HCT116 (cell line): ENCODE data around the gene TCF7L2. TPM values are rescaled to one million over a fixed set of nuclear protein-coding genes. Genes with fewer than 3 reads are reported as not detected.
A peak's percentile ranks its signal among the peaks of the same experiment; 100 is the strongest.

Source experiments
- ATAC-seq: fragments of 200-7000 bp; cut with Tn5 transposase; 2 replicates; pipeline ENCODE4 v1.9.1; 2020; ENCODE audit warnings: mild to moderate bottlenecking, moderate library complexity
- BruUV-seq: library from RNA; stranded (reverse); fragments of 400-500 nt; replicated peaks from 2 replicates; lab custom pipeline; 2021; lab: Mats Ljungman, UMichigan
- CTCF ChIA-PET: fragments of 300-600 bp; sonication (Branson Sonifier 250); formaldehyde crosslinking; loops from one replicate; lab custom pipeline; 2021; ENCODE audit warnings: antibody characterized with exemption; lab: Charles Lee
- POLR2A ChIA-PET: fragments of 300-600, 350-600 bp; sonication (Branson Sonifier 250); formaldehyde crosslinking; loops from one replicate; lab custom pipeline; 2021; ENCODE audit warnings: antibody characterized with exemption; lab: Charles Lee
- RAD21 ChIA-PET, 2 experiments: fragments of 300-600 bp; sonication (Branson Sonifier 250); formaldehyde crosslinking; loops; one replicate each; lab custom pipeline; 2023; ENCODE audit warnings: low total read pairs in 2 of 2; ENCODE audit not compliant: uncharacterized antibody in 2 of 2, unreplicated experiment in 2 of 2, low non-redundant PET in 1 of 2; lab: Charles Lee
- DNase-seq: peaks from one replicate; pipeline ENCODE4 v3.0.0-alpha.2; 2010; ENCODE audit warnings: low read depth, low spot score
- H2AFZ ChIP-seq: fragments of 200-600 bp; shearing (Covaris generic), sonication (generic); 2 replicates; pipeline ENCODE4 v1.6.1; 2017; ENCODE audit warnings: low read depth, mixed run types, mixed read lengths, antibody characterized with exemption, low read length; ENCODE audit not compliant: poor library complexity, severe bottlenecking
- H3K27ac ChIP-seq: 2 replicates; pipeline ENCODE4 v1.5.1; 2012; ENCODE audit warnings: low read depth, low read length
- H3K27me3 ChIP-seq: fragments of 200-600 bp; sonication (generic); 2 replicates; pipeline ENCODE4 v1.6.1; 2016; ENCODE audit warnings: mixed run types, low read length, mixed read lengths; ENCODE audit not compliant: insufficient read depth
- H3K36me3 ChIP-seq, 2 experiments: fragments of 200-500 bp in 1 of 2; fragments of 200-600 bp in 1 of 2; sonication (Bioruptor generic) in 1 of 2; sonication (generic) in 1 of 2; 2 replicates each; pipeline versions ENCODE4 v1.5.1 to v1.6.1; 2014 to 2016; ENCODE audit warnings: low read length in 2 of 2, inconsistent platforms in 1 of 2, mixed read lengths in 1 of 2, mixed run types in 1 of 2; ENCODE audit not compliant: insufficient read depth in 2 of 2, control insufficient read depth in 1 of 2
- H3K4me1 ChIP-seq, 2 experiments: fragments of 200-600 bp in 1 of 2; sonication (generic) in 1 of 2; 2 replicates each; pipeline versions ENCODE4 v1.5.1 to v1.6.1; 2012 to 2017; ENCODE audit warnings: low read length in 2 of 2, inconsistent platforms in 1 of 2, mild to moderate bottlenecking in 1 of 2, mixed read lengths in 1 of 2, mixed run types in 1 of 2, moderate library complexity in 1 of 2; ENCODE audit not compliant: insufficient read depth in 2 of 2, control insufficient read depth in 1 of 2
- H3K4me2 ChIP-seq: fragments of 200-600 bp; sonication (generic); 2 replicates; pipeline ENCODE4 v1.6.1; 2017; ENCODE audit warnings: mixed run types, low read length, mixed read lengths
- H3K4me3 ChIP-seq, 2 experiments: fragments of 200-600 bp in 1 of 2; sonication (generic) in 1 of 2; replicated peaks in 1 of 2; 2 replicates each; pipeline ENCODE4 v1.5.1; 2011 to 2016; ENCODE audit warnings: low read length in 2 of 2, control low read depth in 1 of 2, low read depth in 1 of 2, mild to moderate bottlenecking in 1 of 2, mixed read lengths in 1 of 2, mixed run types in 1 of 2
- H3K79me2 ChIP-seq: fragments of 200-600 bp; sonication (generic); 2 replicates; pipeline ENCODE4 v1.6.1; 2017; ENCODE audit warnings: mild to moderate bottlenecking, mixed run types, low read length, moderate library complexity, mixed read lengths; ENCODE audit not compliant: insufficient read depth
- H3K9ac ChIP-seq: fragments of 200-600 bp; sonication (generic); 2 replicates; pipeline ENCODE4 v1.6.1; 2016; ENCODE audit warnings: low read length, mixed read lengths
- H3K9me2 ChIP-seq: fragments of 200-600 bp; sonication (generic), shearing (Covaris generic); 2 replicates; pipeline ENCODE4 v1.6.1; 2017; ENCODE audit warnings: mixed run types, mild to moderate bottlenecking, moderate library complexity; ENCODE audit not compliant: insufficient read depth
- H3K9me3 ChIP-seq, 2 experiments: fragments of 200-500 bp in 1 of 2; fragments of 200-600 bp in 1 of 2; sonication (Bioruptor generic) in 1 of 2; sonication (generic) in 1 of 2; 2 replicates each; pipeline ENCODE4 v1.6.1; 2014 to 2017; ENCODE audit warnings: low read length in 2 of 2, mixed read lengths in 2 of 2, inconsistent platforms in 1 of 2, low read depth in 1 of 2, mild to moderate bottlenecking in 1 of 2, mixed run types in 1 of 2, moderate library complexity in 1 of 2; ENCODE audit not compliant: control insufficient read depth in 1 of 2, insufficient read depth in 1 of 2
- H4K20me1 ChIP-seq: fragments of 200-600 bp; sonication (generic), shearing (Covaris generic); 2 replicates; pipeline ENCODE4 v1.6.1; 2017; ENCODE audit warnings: mixed run types, mild to moderate bottlenecking, moderate library complexity; ENCODE audit not compliant: insufficient read depth
- CBX3 ChIP-seq: IDR thresholded peaks from 2 replicates; pipeline ENCODE4 v1.6.1; 2012; ENCODE audit warnings: low read depth
- CEBPB ChIP-seq: IDR thresholded peaks from 2 replicates; pipeline ENCODE4 v1.6.1; 2012; ENCODE audit warnings: low read depth
- CTCF ChIP-seq, 3 experiments: fragments of 200-600 bp in 1 of 3; sonication (generic) in 1 of 3; IDR thresholded peaks in 2 of 3; conservative IDR thresholded peaks in 1 of 3; 2 replicates each; pipeline ENCODE4 v1.5.1; 2012 to 2017; ENCODE audit warnings: low read depth in 2 of 3, low read length in 2 of 3, antibody characterized with exemption in 1 of 3, borderline replicate concordance in 1 of 3, control low read depth in 1 of 3, mild to moderate bottlenecking in 1 of 3, mixed read lengths in 1 of 3, mixed run types in 1 of 3, moderate library complexity in 1 of 3; ENCODE audit not compliant: insufficient read depth in 1 of 3
- ELF1 ChIP-seq: IDR thresholded peaks from 2 replicates; pipeline ENCODE4 v1.6.1; 2012; ENCODE audit warnings: low read depth, borderline replicate concordance
- EZH2phosphoT487 ChIP-seq: fragments of 200-600 bp; IDR thresholded peaks from 2 replicates; pipeline ENCODE4 v1.6.1; 2018; ENCODE audit warnings: antibody characterized with exemption, borderline replicate concordance
- MAX ChIP-seq: IDR thresholded peaks from 2 replicates; pipeline ENCODE4 v1.6.1; 2012
- POLR2A ChIP-seq: IDR thresholded peaks from 2 replicates; pipeline ENCODE4 v1.7.0; 2011; ENCODE audit warnings: borderline replicate concordance; ENCODE audit not compliant: insufficient read depth, insufficient read length; ENCODE audit errors: extremely low read depth
- REST ChIP-seq: IDR thresholded peaks from 2 replicates; pipeline ENCODE4 v1.6.1; 2012; ENCODE audit warnings: low read depth
- SP1 ChIP-seq: IDR thresholded peaks from 2 replicates; pipeline ENCODE4 v1.6.1; 2012; ENCODE audit warnings: low read depth
- SRF ChIP-seq: IDR thresholded peaks from 2 replicates; pipeline ENCODE4 v1.6.1; 2012; ENCODE audit warnings: low read depth
- TCF7L2 ChIP-seq: IDR thresholded peaks from 2 replicates; pipeline ENCODE4 v1.7.0; 2011; ENCODE audit warnings: borderline replicate concordance, inconsistent platforms; ENCODE audit not compliant: insufficient read depth, insufficient read length; ENCODE audit errors: extremely low read depth
- YY1 ChIP-seq: IDR thresholded peaks from 2 replicates; pipeline ENCODE4 v1.6.1; 2011; ENCODE audit warnings: low read length, low read depth, moderate library complexity, mild to moderate bottlenecking; ENCODE audit not compliant: insufficient replicate concordance; ENCODE audit errors: extremely low read depth
- intact Hi-C: fragments of 100-400 bp; cut with micrococcal nuclease; formaldehyde crosslinking; loops from 2 replicates; pipeline ENCODE4 v1.10.0; 2022
- total RNA-seq: library from RNA; stranded (reverse); gene quantifications from one replicate; pipeline ENCODE4 v1.2.1, GENCODE V29; 2021; ENCODE audit not compliant: unreplicated experiment

Gene TCF7L2
- total RNA-seq, 1 experiment from 2014 or later: 164 TPM

GRCh38 chr10:113022265-113022664, 72.2 kb downstream of the TCF7L2 start:
- H3K4me3 ChIP-seq: no peak overlapping the region
- POLR2A ChIA-PET: no interaction called here
- H2AFZ ChIP-seq: no peak overlapping the region
- H3K36me3 ChIP-seq: peaks cover 8 to 29% of the 10 kb centered on the region in 2 experiments
- no peak for DNase-seq
- H4K20me1 ChIP-seq: peaks cover 24% of the 10 kb centered on the region
- H3K4me2 ChIP-seq: no peak overlapping the region
- BruUV-seq: no TSS peak
- no peaks in the 10 kb centered on the region for H3K9me3 ChIP-seq
- 0 out of 2 replicates have a peak overlapping the region, but pooled peaks have one; percentile 7 for H3K27ac ChIP-seq
- TF ChIP-seq ELF1: no peak
- TF ChIP-seq REST: no peak
- no peak for TF ChIP-seq YY1
- no peak for TF ChIP-seq POLR2A
- no peak for TF ChIP-seq SRF
- no peak for TF ChIP-seq SP1
- no peak for TF ChIP-seq CTCF (IDR thresholded peaks at IDR 0.05 in 2 of 3, conservative IDR thresholded peaks at IDR 0.05 in 1 of 3; ENCODE audit: borderline replicate concordance in 1 of 3, insufficient read depth in 1 of 3, low read depth in 2 of 3, low read length in 2 of 3)
- no peak for TF ChIP-seq TCF7L2
- no peak for TF ChIP-seq MAX
- TF ChIP-seq CEBPB: no peak
- no peak for TF ChIP-seq EZH2phosphoT487
- TF ChIP-seq CBX3: no peak
- TF ChIP-seq, all 23 proteins: peak for 0
- H3K4me1 ChIP-seq: peaks cover 76 to 87% of the 10 kb centered on the region in 2 experiments
- ChIA-PET RAD21 (interaction anchor here in 1 of 2 experiments (0.5 kb wide), 1 partner anchor 330 kb away, joined by 4 read pairs; no protein-coding TSS in a partner anchor), CTCF (no interaction called here)
- peaks cover 97% of the 10 kb centered on the region for H3K79me2 ChIP-seq
- no peaks in the 10 kb centered on the region for H3K27me3 ChIP-seq
- no peak for ATAC-seq
- H3K9me2 ChIP-seq: no peaks in the 10 kb centered on the region
- intact Hi-C loops: no loop called here
- no peak overlapping the region for H3K9ac ChIP-seq
